Parathyroid adenoma (tissue), 2 donors: ENCODE results near the gene BEND5.

ENCODE experiments used
- H2AFZ ChIP-seq: fragments of 300-600 bp; sonication (generic); one replicate; pipeline ENCODE4 v1.7.0; 2017; ENCODE audit warnings: antibody characterized with exemption, mild to moderate bottlenecking
- H3K27ac ChIP-seq: fragments of 300-600 bp; sonication (generic); one replicate; pipeline ENCODE4 v1.7.0; 2017
- H3K27me3 ChIP-seq: fragments of 300-600 bp; sonication (generic); one replicate; pipeline ENCODE4 v1.7.0; 2017; ENCODE audit warnings: low read length; ENCODE audit not compliant: control insufficient read depth, insufficient read depth
- H3K36me3 ChIP-seq: fragments of 300-600 bp; sonication (generic); one replicate; pipeline ENCODE4 v1.7.0; 2017; ENCODE audit warnings: low read length; ENCODE audit not compliant: control insufficient read depth, insufficient read depth
- H3K4me1 ChIP-seq: fragments of 300-600 bp; sonication (generic); one replicate; pipeline ENCODE4 v1.7.0; 2017; ENCODE audit warnings: control low read depth
- H3K4me2 ChIP-seq: fragments of 300-600 bp; sonication (generic); one replicate; pipeline ENCODE4 v1.7.0; 2017; ENCODE audit warnings: low read length
- H3K4me3 ChIP-seq: fragments of 300-600 bp; sonication (generic); one replicate; pipeline ENCODE4 v1.7.0; 2017; ENCODE audit warnings: low read depth, low read length
- H3K79me2 ChIP-seq: fragments of 300-600 bp; sonication (generic); one replicate; pipeline ENCODE4 v1.7.0; 2017; ENCODE audit warnings: control low read depth
- H3K9ac ChIP-seq: fragments of 300-600 bp; sonication (generic); one replicate; pipeline ENCODE4 v1.7.0; 2017; ENCODE audit warnings: mild to moderate bottlenecking
- H3K9me3 ChIP-seq: fragments of 300-600 bp; sonication (generic); one replicate; pipeline ENCODE4 v1.7.0; 2017; ENCODE audit warnings: low read length; ENCODE audit not compliant: control insufficient read depth
- TF ChIP-seq, protein P1 (sequence below): fragments of 300-600 bp; sonication (generic); IDR thresholded peaks from one replicate; pipeline ENCODE4 v1.7.0; 2017; ENCODE audit warnings: antibody characterized with exemption, mild to moderate bottlenecking
- donor health status: primary hyperparathyroidism.

BEND5 gene

DNA sequence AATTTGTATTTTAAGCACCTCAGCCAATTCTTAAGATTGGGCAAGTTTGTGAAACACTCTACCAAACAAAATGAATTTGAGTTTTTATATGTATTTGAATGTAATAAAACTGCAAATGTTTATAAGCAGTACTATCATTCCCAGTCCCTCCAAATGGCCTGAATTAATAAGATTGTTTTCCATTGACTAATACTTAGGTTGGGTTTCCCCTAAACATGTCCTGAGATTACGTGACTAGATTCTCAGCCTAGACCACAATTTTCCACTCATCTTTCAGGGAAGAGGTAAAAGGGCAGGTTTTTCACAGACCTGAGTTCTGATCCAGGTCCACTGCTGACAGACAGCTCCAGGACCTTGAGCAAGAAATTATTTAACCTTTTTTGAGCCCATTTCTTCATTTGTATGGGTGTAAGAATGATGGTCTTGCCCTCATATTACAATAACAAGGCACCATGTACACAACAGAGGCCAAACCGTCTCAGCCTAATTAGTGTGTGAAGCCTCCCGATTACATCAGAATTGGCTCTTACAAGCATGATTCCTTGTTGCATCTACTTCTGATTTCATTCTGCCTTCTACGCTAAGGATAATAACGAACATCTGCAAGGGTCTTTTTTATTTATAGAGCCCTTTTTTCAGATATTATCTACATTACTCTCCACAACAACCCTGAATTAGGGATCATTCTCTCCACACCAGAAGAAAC, 51.2 kb downstream of the BEND5 start:
- Histone ChIP-seq H3K4me1 (no peaks in the 10 kb centered on the region), H3K9me3 (no peaks in the 10 kb centered on the region)

DNA sequence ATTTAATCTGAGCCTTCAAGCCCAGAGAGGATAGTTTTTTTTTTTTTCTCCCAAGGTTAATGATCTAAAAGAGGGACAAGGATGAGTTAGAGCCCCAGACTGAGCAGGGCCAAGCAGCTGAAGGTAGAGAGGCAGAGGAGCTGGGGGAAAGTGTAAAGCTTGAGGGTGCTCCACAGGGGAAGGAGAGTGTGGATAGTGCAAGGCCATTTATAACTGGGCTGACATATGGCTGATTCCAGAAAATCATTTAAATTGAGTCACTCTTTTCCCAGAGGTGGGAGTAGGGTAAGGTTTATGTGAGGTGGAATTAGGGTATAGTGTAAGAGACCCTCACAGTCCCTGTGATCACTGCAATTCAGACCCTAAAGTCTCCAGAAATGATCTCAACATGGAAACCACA, 55.8 kb downstream of the BEND5 start:
- no peaks in the 10 kb centered on the region for H3K36me3 ChIP-seq
- TF ChIP-seq, protein P1, sequence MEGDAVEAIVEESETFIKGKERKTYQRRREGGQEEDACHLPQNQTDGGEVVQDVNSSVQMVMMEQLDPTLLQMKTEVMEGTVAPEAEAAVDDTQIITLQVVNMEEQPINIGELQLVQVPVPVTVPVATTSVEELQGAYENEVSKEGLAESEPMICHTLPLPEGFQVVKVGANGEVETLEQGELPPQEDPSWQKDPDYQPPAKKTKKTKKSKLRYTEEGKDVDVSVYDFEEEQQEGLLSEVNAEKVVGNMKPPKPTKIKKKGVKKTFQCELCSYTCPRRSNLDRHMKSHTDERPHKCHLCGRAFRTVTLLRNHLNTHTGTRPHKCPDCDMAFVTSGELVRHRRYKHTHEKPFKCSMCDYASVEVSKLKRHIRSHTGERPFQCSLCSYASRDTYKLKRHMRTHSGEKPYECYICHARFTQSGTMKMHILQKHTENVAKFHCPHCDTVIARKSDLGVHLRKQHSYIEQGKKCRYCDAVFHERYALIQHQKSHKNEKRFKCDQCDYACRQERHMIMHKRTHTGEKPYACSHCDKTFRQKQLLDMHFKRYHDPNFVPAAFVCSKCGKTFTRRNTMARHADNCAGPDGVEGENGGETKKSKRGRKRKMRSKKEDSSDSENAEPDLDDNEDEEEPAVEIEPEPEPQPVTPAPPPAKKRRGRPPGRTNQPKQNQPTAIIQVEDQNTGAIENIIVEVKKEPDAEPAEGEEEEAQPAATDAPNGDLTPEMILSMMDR = no peak
- H3K4me2 ChIP-seq = no peak overlapping the region
- H3K27ac ChIP-seq = no peak overlapping the region
- no peak overlapping the region for H3K4me3 ChIP-seq
- no peaks in the 10 kb centered on the region for H3K27me3 ChIP-seq
- H3K4me1 ChIP-seq = no peaks in the 10 kb centered on the region
- no peak overlapping the region for H3K9ac ChIP-seq
- no peaks in the 10 kb centered on the region for H3K79me2 ChIP-seq
- no peak overlapping the region for H2AFZ ChIP-seq
- H3K9me3 ChIP-seq = no peaks in the 10 kb centered on the region

More for the DNA sequence above, 51.2 kb downstream of the BEND5 start:
- no peaks in the 10 kb centered on the region for H3K36me3 ChIP-seq
- no peaks in the 10 kb centered on the region for H3K79me2 ChIP-seq
- TF ChIP-seq, protein P1 = no peak
- H3K27me3 ChIP-seq = no peaks in the 10 kb centered on the region
- no peak overlapping the region for H3K4me2 ChIP-seq
- H2AFZ ChIP-seq = no peak overlapping the region
- H3K9ac ChIP-seq = no peak overlapping the region
- no peak overlapping the region for H3K4me3 ChIP-seq
- no peak overlapping the region for H3K27ac ChIP-seq

DNA sequence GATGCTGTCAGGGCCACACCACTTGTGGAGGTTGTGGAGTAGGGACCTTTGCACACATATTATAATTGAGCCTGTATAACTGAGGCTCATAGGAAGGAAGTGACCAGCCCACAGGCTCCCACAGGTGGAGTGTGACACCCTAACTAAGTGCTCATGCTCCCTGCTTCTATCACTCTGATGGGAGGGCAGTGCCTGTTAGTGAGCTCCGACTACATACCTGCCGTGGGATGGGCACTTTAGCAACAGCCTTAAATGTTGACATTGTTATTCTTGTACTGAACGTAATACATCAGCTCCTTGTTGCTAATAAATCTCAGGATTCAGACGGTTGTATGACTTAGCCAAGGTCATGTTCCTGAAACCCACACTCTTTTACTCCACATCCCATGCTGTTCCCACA, 58.0 kb downstream of the BEND5 start:
- Histone ChIP-seq H2AFZ (no peak overlapping the region), H3K27me3 (no peaks in the 10 kb centered on the region), H3K9me3 (no peaks in the 10 kb centered on the region), H3K4me3 (no peak overlapping the region), H3K79me2 (no peaks in the 10 kb centered on the region), H3K27ac (no peak overlapping the region), H3K9ac (no peak overlapping the region), H3K4me2 (no peak overlapping the region), H3K36me3 (no peaks in the 10 kb centered on the region), H3K4me1 (no peaks in the 10 kb centered on the region)
- TF ChIP-seq, protein P1 = no peak

DNA sequence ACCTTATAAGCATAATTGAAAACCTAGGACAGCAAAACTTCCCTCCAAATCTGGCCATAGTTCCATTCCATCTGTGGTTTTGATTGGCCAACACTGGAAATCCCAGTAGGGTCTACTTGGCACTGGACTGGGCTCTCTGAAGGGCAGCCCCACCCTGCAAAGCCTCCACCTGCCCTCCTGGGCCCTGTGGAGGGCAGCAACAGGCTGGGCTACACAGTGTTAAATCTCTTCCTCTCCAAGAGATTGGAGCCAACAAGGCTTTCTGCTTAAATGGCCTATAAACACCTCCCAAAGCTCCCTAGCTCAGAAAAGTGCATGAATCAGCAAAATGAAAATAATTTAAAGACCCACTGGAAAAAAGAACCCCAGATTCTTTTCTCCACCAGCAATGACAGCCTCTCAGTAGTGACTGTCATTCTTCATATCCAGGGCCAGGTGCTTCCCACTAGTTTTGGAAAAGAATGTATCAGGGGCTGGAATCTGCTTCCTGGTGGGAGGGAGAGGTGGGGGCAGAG, 58.5 kb downstream of the BEND5 start:
- no peaks in the 10 kb centered on the region for H3K9me3 ChIP-seq
- no peak overlapping the region for H3K9ac ChIP-seq
- H3K4me2 ChIP-seq = no peak overlapping the region
- no peaks in the 10 kb centered on the region for H3K36me3 ChIP-seq
- H3K27me3 ChIP-seq = no peaks in the 10 kb centered on the region
- TF ChIP-seq, protein P1 = no peak
- H3K79me2 ChIP-seq = no peaks in the 10 kb centered on the region
- H2AFZ ChIP-seq = no peak overlapping the region
- H3K4me1 ChIP-seq = no peaks in the 10 kb centered on the region
- no peak overlapping the region for H3K4me3 ChIP-seq
- H3K27ac ChIP-seq = no peak overlapping the region

DNA sequence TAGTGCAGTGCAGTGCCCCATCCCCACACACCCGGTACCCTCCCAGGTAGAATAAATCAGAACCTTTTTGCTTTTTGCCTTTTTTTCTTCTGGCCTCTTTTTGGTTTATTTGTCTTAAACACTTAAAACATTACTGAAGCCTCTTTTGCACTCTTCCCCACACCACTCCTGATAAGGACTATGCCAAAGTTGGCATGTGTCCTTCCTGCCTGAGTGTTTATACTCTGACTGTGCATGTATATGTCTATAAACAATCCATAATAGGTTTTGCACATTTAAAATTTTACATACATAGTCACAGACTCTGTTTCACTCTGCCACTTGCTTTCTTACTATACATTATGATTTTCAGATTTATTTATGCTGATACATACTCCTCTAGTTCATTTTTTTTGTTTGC, 59.6 kb downstream of the BEND5 start:
- no peak overlapping the region for H3K9ac ChIP-seq
- no peaks in the 10 kb centered on the region for H3K9me3 ChIP-seq

More for the DNA sequence above, 59.6 kb downstream of the BEND5 start:
- TF ChIP-seq, protein P1 = no peak
- H2AFZ ChIP-seq = no peak overlapping the region
- H3K4me3 ChIP-seq = no peak overlapping the region
- no peaks in the 10 kb centered on the region for H3K4me1 ChIP-seq
- no peak overlapping the region for H3K4me2 ChIP-seq
- no peaks in the 10 kb centered on the region for H3K27me3 ChIP-seq
- H3K27ac ChIP-seq = no peak overlapping the region
- H3K36me3 ChIP-seq = no peaks in the 10 kb centered on the region
- no peaks in the 10 kb centered on the region for H3K79me2 ChIP-seq
